ENCODE data around the gene UBE2D1.

- TF ChIP-seq CTCF (IDR thresholded peaks at IDR 0.05), result no peak
- no peak for TF ChIP-seq POLR2A (IDR thresholded peaks at IDR 0.05)
Measured at GRCh38 chr10:58397830-58398229, 63.0 kb downstream of the UBE2D1 start.

Measured in body of pancreas (tissue), 4 donors.